ENCODE measurements around the gene RBM22. TPM values are rescaled to one million over a fixed set of nuclear protein-coding genes. Genes with fewer than 3 reads are reported as not detected.
A peak's percentile ranks its signal among the peaks of the same experiment; 100 is the strongest.

Gene RBM22
- total RNA-seq, 1 experiment from 2014 or later = 34.0 TPM

DNA sequence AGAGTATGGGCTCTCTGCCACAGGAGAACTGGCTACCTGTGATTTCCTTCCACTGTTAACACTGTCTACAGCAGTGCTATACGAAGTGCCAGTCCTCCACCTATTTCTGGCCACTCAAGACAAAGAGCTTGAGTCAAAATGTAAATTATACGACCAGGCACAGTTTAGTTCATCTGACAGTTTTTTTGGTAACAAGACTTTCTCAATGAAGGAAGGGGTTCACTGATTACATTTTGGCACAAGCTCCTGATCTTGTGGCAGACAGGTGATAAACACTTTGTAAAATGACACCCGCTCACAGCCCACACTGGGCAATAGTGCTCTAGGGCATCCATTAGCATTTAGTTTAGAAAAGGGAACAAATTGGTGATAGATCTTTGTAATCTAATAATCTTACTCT lies 8.6 kb downstream of the RBM22 start (continued):
- no peak for TF ChIP-seq PRDM15 (CRISPR knock-in tag; IDR thresholded peaks at IDR 0.05)
- TF ChIP-seq SMAD4 (CRISPR knock-in tag; IDR thresholded peaks at IDR 0.05) = no peak
- no peak for TF ChIP-seq GTF2I (CRISPR knock-in tag; conservative IDR thresholded peaks at IDR 0.05)
- TF ChIP-seq NFYB (CRISPR knock-in tag; conservative IDR thresholded peaks at IDR 0.05; ENCODE audit: low read depth) = no peak
- TF ChIP-seq ZNF219 (CRISPR knock-in tag; IDR thresholded peaks at IDR 0.05; ENCODE audit: borderline replicate concordance) = no peak

DNA sequence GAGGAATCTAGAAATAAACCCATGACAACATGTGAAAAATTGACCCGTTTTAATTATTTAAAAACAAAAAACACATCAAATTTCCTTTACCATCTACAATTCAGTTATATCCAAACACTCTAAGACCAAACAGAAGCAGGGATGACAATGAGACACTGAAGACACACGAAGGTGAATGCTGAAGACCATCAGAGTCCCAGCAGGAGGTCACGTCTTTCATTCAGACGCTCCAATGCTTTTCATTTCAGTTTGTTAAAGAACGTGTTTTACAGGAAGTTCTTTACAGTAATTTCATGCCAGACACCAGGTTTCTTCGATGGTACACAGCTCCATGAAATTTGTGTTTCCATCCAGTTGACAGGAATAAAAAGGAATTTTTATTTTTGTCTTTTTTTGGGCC lies 10.1 kb downstream of the RBM22 start:
- DNase-seq (ENCODE audit: low spot score) (no peak), ATAC-seq (peak; percentile 26; the same call in 1 of the 2 replicates)
- H3K9me3 Mint-ChIP-seq = no peaks in the 10 kb centered on the region
- no peak overlapping the region for H3K4me3 Mint-ChIP-seq
- peaks cover 9% of the 10 kb centered on the region for H3K4me1 Mint-ChIP-seq
- ChIA-PET POLR2A (interaction anchor here (3.8 kb wide), 1 partner anchor 10 kb away, joined by 10 read pairs; the partner anchor contains the start of gene RBM22), CTCF (interaction anchor here (1.4 kb wide), 1 partner anchor 10 kb away, joined by 5 read pairs; the partner anchor contains the start of gene RBM22)
- H3K36me3 Mint-ChIP-seq = peaks cover 52% of the 10 kb centered on the region
- no peaks in the 10 kb centered on the region for H3K27me3 Mint-ChIP-seq (ENCODE audit: low read depth)
- peak overlapping the region; percentile 10; the same call in 1 of the 2 replicates for H3K27ac Mint-ChIP-seq
- TF ChIP-seq, protein P1, sequence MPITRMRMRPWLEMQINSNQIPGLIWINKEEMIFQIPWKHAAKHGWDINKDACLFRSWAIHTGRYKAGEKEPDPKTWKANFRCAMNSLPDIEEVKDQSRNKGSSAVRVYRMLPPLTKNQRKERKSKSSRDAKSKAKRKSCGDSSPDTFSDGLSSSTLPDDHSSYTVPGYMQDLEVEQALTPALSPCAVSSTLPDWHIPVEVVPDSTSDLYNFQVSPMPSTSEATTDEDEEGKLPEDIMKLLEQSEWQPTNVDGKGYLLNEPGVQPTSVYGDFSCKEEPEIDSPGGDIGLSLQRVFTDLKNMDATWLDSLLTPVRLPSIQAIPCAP (CRISPR knock-in tag; IDR thresholded peaks at IDR 0.05) = no peak
- TF ChIP-seq ETV6 (CRISPR knock-in tag; IDR thresholded peaks at IDR 0.05) (no peak), ZNF425 (CRISPR knock-in tag; conservative IDR thresholded peaks at IDR 0.05) (no peak), ZNF671 (CRISPR knock-in tag; IDR thresholded peaks at IDR 0.05) (no peak), TP53 (CRISPR knock-in tag; IDR thresholded peaks at IDR 0.05) (no peak), FOXK1 (CRISPR knock-in tag; IDR thresholded peaks at IDR 0.05) (no peak), OVOL2 (CRISPR knock-in tag; IDR thresholded peaks at IDR 0.05; ENCODE audit: borderline replicate concordance) (no peak), FOXJ3 (CRISPR knock-in tag; IDR thresholded peaks at IDR 0.05; ENCODE audit: borderline replicate concordance) (no peak), JAZF1 (CRISPR knock-in tag; IDR thresholded peaks at IDR 0.05) (no peak), ZNF232 (CRISPR knock-in tag; IDR thresholded peaks at IDR 0.05) (no peak)
- TF ChIP-seq, protein P2, sequence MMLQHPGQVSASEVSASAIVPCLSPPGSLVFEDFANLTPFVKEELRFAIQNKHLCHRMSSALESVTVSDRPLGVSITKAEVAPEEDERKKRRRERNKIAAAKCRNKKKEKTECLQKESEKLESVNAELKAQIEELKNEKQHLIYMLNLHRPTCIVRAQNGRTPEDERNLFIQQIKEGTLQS (CRISPR knock-in tag; conservative IDR thresholded peaks at IDR 0.05) = no peak

DNA sequence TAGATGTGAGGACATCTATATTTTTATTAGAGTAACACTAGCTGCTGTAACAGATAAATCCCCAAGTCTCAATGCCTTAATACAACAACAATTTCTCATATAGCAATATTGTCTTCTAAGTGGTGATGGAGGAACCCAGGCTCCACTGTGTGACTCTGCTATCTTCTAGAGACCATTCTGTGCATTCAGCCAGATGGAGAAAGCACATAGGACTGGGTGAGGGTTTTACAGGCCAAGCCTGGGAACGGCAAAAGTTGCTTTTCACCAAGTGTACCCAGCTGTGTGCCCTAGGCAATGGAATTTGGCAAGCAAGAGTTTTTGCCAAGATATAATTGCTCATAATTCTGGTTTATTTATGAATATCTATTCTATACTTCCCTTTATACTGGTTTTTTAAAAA lies 11.7 kb downstream of the RBM22 start:
- ChIA-PET POLR2A (interaction anchor here (3.8 kb wide), 1 partner anchor 12 kb away, joined by 10 read pairs; the partner anchor contains the start of gene RBM22), CTCF (interaction anchor here (1.2 kb wide), 1 partner anchor 129 kb away, joined by 4 read pairs; no protein-coding TSS in a partner anchor)
- ATAC-seq = no peak
- TF ChIP-seq SMAD3 (CRISPR knock-in tag; IDR thresholded peaks at IDR 0.05; ENCODE audit: borderline replicate concordance) (no peak), ELF4 (CRISPR knock-in tag; IDR thresholded peaks at IDR 0.05; ENCODE audit: low read depth) (no peak), ZNF396 (CRISPR knock-in tag; IDR thresholded peaks at IDR 0.05; ENCODE audit: borderline replicate concordance) (no peak), TEAD1 (CRISPR knock-in tag; IDR thresholded peaks at IDR 0.05) (no peak)
- TF ChIP-seq, protein P1 (CRISPR knock-in tag; IDR thresholded peaks at IDR 0.05) = no peak
- TF ChIP-seq, protein P3, sequence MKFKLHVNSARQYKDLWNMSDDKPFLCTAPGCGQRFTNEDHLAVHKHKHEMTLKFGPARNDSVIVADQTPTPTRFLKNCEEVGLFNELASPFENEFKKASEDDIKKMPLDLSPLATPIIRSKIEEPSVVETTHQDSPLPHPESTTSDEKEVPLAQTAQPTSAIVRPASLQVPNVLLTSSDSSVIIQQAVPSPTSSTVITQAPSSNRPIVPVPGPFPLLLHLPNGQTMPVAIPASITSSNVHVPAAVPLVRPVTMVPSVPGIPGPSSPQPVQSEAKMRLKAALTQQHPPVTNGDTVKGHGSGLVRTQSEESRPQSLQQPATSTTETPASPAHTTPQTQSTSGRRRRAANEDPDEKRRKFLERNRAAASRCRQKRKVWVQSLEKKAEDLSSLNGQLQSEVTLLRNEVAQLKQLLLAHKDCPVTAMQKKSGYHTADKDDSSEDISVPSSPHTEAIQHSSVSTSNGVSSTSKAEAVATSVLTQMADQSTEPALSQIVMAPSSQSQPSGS (CRISPR knock-in tag; IDR thresholded peaks at IDR 0.05; ENCODE audit: borderline replicate concordance, low read depth) = no peak
- TF ChIP-seq, protein P4, sequence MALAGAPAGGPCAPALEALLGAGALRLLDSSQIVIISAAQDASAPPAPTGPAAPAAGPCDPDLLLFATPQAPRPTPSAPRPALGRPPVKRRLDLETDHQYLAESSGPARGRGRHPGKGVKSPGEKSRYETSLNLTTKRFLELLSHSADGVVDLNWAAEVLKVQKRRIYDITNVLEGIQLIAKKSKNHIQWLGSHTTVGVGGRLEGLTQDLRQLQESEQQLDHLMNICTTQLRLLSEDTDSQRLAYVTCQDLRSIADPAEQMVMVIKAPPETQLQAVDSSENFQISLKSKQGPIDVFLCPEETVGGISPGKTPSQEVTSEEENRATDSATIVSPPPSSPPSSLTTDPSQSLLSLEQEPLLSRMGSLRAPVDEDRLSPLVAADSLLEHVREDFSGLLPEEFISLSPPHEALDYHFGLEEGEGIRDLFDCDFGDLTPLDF (CRISPR knock-in tag; IDR thresholded peaks at IDR 0.05) = no peak
- TF ChIP-seq, protein P5, sequence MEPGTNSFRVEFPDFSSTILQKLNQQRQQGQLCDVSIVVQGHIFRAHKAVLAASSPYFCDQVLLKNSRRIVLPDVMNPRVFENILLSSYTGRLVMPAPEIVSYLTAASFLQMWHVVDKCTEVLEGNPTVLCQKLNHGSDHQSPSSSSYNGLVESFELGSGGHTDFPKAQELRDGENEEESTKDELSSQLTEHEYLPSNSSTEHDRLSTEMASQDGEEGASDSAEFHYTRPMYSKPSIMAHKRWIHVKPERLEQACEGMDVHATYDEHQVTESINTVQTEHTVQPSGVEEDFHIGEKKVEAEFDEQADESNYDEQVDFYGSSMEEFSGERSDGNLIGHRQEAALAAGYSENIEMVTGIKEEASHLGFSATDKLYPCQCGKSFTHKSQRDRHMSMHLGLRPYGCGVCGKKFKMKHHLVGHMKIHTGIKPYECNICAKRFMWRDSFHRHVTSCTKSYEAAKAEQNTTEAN (CRISPR knock-in tag; IDR thresholded peaks at IDR 0.05) = no peak

More for the DNA sequence above, 11.7 kb downstream of the RBM22 start:
- H3K36me3 Mint-ChIP-seq = peaks cover 36% of the 10 kb centered on the region
- no peaks in the 10 kb centered on the region for H3K27me3 Mint-ChIP-seq (ENCODE audit: low read depth)
- H3K27ac Mint-ChIP-seq = no peak overlapping the region
- peaks cover 9% of the 10 kb centered on the region for H3K4me1 Mint-ChIP-seq
- no peak for DNase-seq (ENCODE audit: low spot score)
- no peak overlapping the region for H3K4me3 Mint-ChIP-seq
- no peaks in the 10 kb centered on the region for H3K9me3 Mint-ChIP-seq

All from WTC11 (cell line).